Measurements from ENCODE around the gene VKORC1L1. TPM values are rescaled to one million over a fixed set of nuclear protein-coding genes. Genes with fewer than 3 reads are reported as not detected.
"Not testable (repeated sequence)": the region's sequence is repeated elsewhere in the genome, so short reads cannot be mapped to it uniquely, and the experiment has no call there.

VKORC1L1 gene
- total RNA-seq, 3 donors from 2014 or later = 20.0 to 25.0 (median 24.9) TPM

GRCh38 chr7:65988503-65988902 is 115.6 kb downstream of the VKORC1L1 start:
- not testable (repeated sequence) for H3K36me3 Mint-ChIP-seq (ENCODE audit: insufficient read depth); H3K27me3 Mint-ChIP-seq (ENCODE audit: low read depth); H3K4me3 Mint-ChIP-seq; H3K9me3 Mint-ChIP-seq; H3K4me1 Mint-ChIP-seq (ENCODE audit: low read depth); DNase-seq; ATAC-seq

DNA sequence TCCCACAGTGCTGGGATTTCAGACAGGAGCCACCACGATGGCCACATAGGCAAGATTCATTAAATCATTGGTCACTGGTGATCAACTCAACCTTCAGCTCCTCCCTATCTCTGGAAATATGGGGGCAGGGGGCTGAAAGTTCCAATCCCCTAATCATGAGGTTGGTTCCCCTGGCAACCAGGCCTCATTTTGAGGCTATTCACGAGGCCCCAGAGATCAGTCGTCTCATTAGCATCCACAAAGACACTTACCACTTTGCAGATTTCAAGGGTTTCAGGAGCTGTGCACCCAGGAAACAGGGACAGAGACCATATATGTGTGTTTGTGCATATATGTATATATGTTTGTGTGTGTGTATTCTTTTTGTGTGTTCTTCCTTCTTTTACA is 116.8 kb downstream of the VKORC1L1 start:
- Mint-ChIP-seq H3K36me3 (ENCODE audit: insufficient read depth) (no peaks in the 10 kb centered on the region), H3K9me3 (no peaks in the 10 kb centered on the region), H3K27me3 (ENCODE audit: low read depth) (peaks cover 4% of the 10 kb centered on the region), H3K4me1 (ENCODE audit: low read depth) (no peaks in the 10 kb centered on the region), H3K4me3 (no peak overlapping the region)
- no peak for DNase-seq
- ATAC-seq = no peak

DNA sequence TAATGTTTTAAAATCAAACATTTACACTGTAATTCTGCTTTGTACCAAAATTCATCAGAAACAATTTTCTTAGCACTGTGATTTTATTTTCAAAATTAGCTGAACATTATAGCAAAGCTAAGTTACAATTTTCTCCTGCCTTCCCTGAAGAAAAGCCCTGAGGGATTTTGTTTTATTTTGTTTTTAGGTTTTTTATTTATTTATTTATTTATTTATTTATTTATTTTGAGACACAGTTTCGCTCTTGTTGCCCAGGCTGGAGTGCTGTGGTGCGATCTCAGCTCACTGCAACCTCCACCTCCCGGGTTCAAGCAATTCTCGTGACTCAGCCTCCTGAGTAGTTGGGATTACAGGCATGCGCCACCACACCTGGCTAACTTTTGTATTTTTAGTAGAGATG is 119.0 kb downstream of the VKORC1L1 start:
- H3K27me3 Mint-ChIP-seq (ENCODE audit: low read depth); H3K4me3 Mint-ChIP-seq; DNase-seq; ATAC-seq; H3K4me1 Mint-ChIP-seq (ENCODE audit: low read depth); H3K36me3 Mint-ChIP-seq (ENCODE audit: insufficient read depth); H3K9me3 Mint-ChIP-seq: not testable (repeated sequence)

DNA sequence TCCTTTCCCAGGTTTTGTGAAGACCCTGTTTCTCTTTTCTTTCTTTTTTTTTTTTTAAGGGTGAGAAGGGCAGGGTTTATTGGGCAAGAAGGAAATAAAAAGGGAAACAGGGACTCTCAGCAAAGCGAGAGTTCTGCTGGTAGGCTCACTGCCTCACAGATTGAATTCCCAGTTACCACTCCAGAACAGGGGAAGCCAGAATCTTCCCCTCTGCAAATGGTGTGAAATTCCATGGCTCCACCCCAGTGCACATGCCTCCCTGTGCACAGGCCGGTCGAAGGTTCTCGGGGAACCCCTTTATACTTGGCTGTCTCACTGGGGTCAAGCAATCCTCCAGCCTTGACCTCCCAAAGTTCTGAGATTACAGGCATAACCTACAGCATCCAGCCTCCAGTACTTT is 119.7 kb downstream of the VKORC1L1 start:
- ATAC-seq = no peak
- H3K27me3 Mint-ChIP-seq (ENCODE audit: low read depth) = peaks cover 4% of the 10 kb centered on the region

GRCh38 chr7:65994984-65995383 is 122.1 kb downstream of the VKORC1L1 start:
- not testable (repeated sequence) for H3K36me3 Mint-ChIP-seq (ENCODE audit: insufficient read depth); H3K27me3 Mint-ChIP-seq (ENCODE audit: low read depth); H3K4me3 Mint-ChIP-seq; H3K9me3 Mint-ChIP-seq; ATAC-seq; H3K4me1 Mint-ChIP-seq (ENCODE audit: low read depth); DNase-seq

More for the DNA sequence above, 119.7 kb downstream of the VKORC1L1 start:
- H3K36me3 Mint-ChIP-seq (ENCODE audit: insufficient read depth) = no peaks in the 10 kb centered on the region
- H3K4me1 Mint-ChIP-seq (ENCODE audit: low read depth) = no peaks in the 10 kb centered on the region
- H3K4me3 Mint-ChIP-seq = no peak overlapping the region
- no peak for DNase-seq
- H3K9me3 Mint-ChIP-seq = no peaks in the 10 kb centered on the region

- H3K4me1 Mint-ChIP-seq (ENCODE audit: low read depth); H3K4me3 Mint-ChIP-seq; DNase-seq; ATAC-seq; H3K36me3 Mint-ChIP-seq (ENCODE audit: insufficient read depth); H3K9me3 Mint-ChIP-seq; H3K27me3 Mint-ChIP-seq (ENCODE audit: low read depth): not testable (repeated sequence)
Observed at GRCh38 chr7:66000823-66001417, 128.0 kb downstream of the VKORC1L1 start.

GRCh38 chr7:66005115-66005671 is 132.3 kb downstream of the VKORC1L1 start:
- not testable (repeated sequence) for H3K4me1 Mint-ChIP-seq (ENCODE audit: low read depth); H3K27me3 Mint-ChIP-seq (ENCODE audit: low read depth); DNase-seq; H3K36me3 Mint-ChIP-seq (ENCODE audit: insufficient read depth); H3K4me3 Mint-ChIP-seq; H3K9me3 Mint-ChIP-seq; ATAC-seq

DNA sequence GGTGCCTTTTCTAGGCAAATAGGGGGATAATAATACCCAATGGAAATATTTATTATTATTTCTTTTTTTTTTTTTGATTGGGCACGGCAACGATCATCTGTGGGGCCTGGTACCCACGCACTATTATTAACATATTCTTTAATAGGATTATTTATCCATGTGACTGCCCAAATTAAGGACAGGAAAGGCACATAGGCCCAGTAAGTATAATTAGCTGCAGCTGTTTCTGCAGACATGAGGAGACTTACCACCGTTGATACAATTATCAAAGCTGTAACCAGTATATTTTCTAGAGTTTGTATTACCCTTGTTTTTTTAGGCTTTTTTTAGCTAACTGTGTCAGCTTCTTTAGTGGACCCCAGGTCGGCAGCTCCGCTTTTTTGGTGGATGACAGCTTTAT is 134.4 kb downstream of the VKORC1L1 start:
- no peaks in the 10 kb centered on the region for H3K9me3 Mint-ChIP-seq
- H3K4me3 Mint-ChIP-seq = no peak overlapping the region
- H3K4me1 Mint-ChIP-seq (ENCODE audit: low read depth) = no peaks in the 10 kb centered on the region
- H3K27me3 Mint-ChIP-seq (ENCODE audit: low read depth) = no peaks in the 10 kb centered on the region
- no peak for DNase-seq
- no peak for ATAC-seq
- H3K36me3 Mint-ChIP-seq (ENCODE audit: insufficient read depth) = no peaks in the 10 kb centered on the region

Other genes starting within 250 kb of the VKORC1L1 start
- 10 to 100 TPM; 40.3 to 46.7 (median 41.5) TPM for gene GUSB, start 109.1 kb downstream of the VKORC1L1 start, total RNA-seq
- gene ASL, start 202.7 kb downstream of the VKORC1L1 start, total RNA-seq = 10 to 100 TPM in 1 of 3 donors, 1 to 10 TPM in 2; 7.3 to 11.7 (median 9.6) TPM
- 10 to 100 TPM; 41.9 to 48.0 (median 47.6) TPM for gene CRCP, start 241.8 kb downstream of the VKORC1L1 start, total RNA-seq

All from activated T-cell treated with anti-CD3 and anti-CD28 coated beads, Interleukin-2, amount 50 U/mL, for 4 hours (primary cell).